ENCODE data around the gene PRR23E. TPM values are rescaled to one million over a fixed set of nuclear protein-coding genes. Genes with fewer than 3 reads are reported as not detected.

The PRR23E gene
- total RNA-seq, 1 donor from 2014 or later = not detected

- TF ChIP-seq, protein P1, sequence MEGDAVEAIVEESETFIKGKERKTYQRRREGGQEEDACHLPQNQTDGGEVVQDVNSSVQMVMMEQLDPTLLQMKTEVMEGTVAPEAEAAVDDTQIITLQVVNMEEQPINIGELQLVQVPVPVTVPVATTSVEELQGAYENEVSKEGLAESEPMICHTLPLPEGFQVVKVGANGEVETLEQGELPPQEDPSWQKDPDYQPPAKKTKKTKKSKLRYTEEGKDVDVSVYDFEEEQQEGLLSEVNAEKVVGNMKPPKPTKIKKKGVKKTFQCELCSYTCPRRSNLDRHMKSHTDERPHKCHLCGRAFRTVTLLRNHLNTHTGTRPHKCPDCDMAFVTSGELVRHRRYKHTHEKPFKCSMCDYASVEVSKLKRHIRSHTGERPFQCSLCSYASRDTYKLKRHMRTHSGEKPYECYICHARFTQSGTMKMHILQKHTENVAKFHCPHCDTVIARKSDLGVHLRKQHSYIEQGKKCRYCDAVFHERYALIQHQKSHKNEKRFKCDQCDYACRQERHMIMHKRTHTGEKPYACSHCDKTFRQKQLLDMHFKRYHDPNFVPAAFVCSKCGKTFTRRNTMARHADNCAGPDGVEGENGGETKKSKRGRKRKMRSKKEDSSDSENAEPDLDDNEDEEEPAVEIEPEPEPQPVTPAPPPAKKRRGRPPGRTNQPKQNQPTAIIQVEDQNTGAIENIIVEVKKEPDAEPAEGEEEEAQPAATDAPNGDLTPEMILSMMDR (IDR thresholded peaks at IDR 0.05; ENCODE audit: partially characterized antibody, unreplicated experiment) = no peak
- peaks cover 5% of the 10 kb centered on the region for H3K36me3 Mint-ChIP-seq (ENCODE audit: unreplicated experiment)
- DNase-seq = no peak
- no peak overlapping the region for H3K4me3 Mint-ChIP-seq (ENCODE audit: unreplicated experiment)
- H3K27ac Mint-ChIP-seq (ENCODE audit: unreplicated experiment) = no peak overlapping the region
- H3K9me3 Mint-ChIP-seq (ENCODE audit: unreplicated experiment) = peaks cover 1% of the 10 kb centered on the region
- peaks cover 3% of the 10 kb centered on the region for H3K27me3 Mint-ChIP-seq (ENCODE audit: unreplicated experiment)
- H3K4me1 Mint-ChIP-seq (ENCODE audit: low read depth, unreplicated experiment) = no peaks in the 10 kb centered on the region
Observed at GRCh38 chr3:127149621-127150310, 43.2 kb upstream of the PRR23E start.

GRCh38 chr3:127150513-127151250, 42.2 kb upstream of the PRR23E start:
- H3K4me1 Mint-ChIP-seq (ENCODE audit: low read depth, unreplicated experiment) = no peaks in the 10 kb centered on the region
- peaks cover 3% of the 10 kb centered on the region for H3K27me3 Mint-ChIP-seq (ENCODE audit: unreplicated experiment)
- DNase-seq = no peak
- no peak overlapping the region for H3K4me3 Mint-ChIP-seq (ENCODE audit: unreplicated experiment)
- TF ChIP-seq, protein P1 (IDR thresholded peaks at IDR 0.05; ENCODE audit: partially characterized antibody, unreplicated experiment) = no peak
- peaks cover 4% of the 10 kb centered on the region for H3K36me3 Mint-ChIP-seq (ENCODE audit: unreplicated experiment)
- peaks cover 1% of the 10 kb centered on the region for H3K9me3 Mint-ChIP-seq (ENCODE audit: unreplicated experiment)
- H3K27ac Mint-ChIP-seq (ENCODE audit: unreplicated experiment) = no peak overlapping the region

DNA sequence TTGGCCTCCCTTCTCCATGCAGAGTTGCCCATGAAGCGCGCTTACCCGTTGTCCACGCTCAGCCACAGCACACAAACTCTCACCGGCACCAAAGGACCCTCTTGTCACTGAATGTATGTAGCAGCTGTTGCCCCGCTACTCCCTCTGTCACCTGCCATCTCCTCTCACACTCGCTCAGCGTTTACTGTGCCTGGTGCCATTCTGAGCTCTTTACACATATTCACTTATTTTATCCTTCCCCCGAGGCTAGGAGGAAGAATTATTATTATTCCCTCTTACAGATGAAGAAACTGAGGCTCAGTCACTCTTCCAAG, 41.7 kb upstream of the PRR23E start:
- Mint-ChIP-seq H3K4me1 (ENCODE audit: low read depth, unreplicated experiment) (no peaks in the 10 kb centered on the region), H3K27me3 (ENCODE audit: unreplicated experiment) (no peaks in the 10 kb centered on the region), H3K4me3 (ENCODE audit: unreplicated experiment) (no peak overlapping the region), H3K27ac (ENCODE audit: unreplicated experiment) (no peak overlapping the region), H3K36me3 (ENCODE audit: unreplicated experiment) (no peaks in the 10 kb centered on the region), H3K9me3 (ENCODE audit: unreplicated experiment) (no peaks in the 10 kb centered on the region)
- TF ChIP-seq, protein P1 (IDR thresholded peaks at IDR 0.05; ENCODE audit: partially characterized antibody, unreplicated experiment) = no peak
- DNase-seq = no peak

GRCh38 chr3:127151992-127152650, 40.8 kb upstream of the PRR23E start:
- Mint-ChIP-seq H3K36me3 (ENCODE audit: unreplicated experiment) (no peaks in the 10 kb centered on the region), H3K4me1 (ENCODE audit: low read depth, unreplicated experiment) (peaks cover 4% of the 10 kb centered on the region), H3K27ac (ENCODE audit: unreplicated experiment) (no peak overlapping the region), H3K27me3 (ENCODE audit: unreplicated experiment) (peaks cover 1% of the 10 kb centered on the region), H3K4me3 (ENCODE audit: unreplicated experiment) (no peak overlapping the region), H3K9me3 (ENCODE audit: unreplicated experiment) (no peaks in the 10 kb centered on the region)
- no peak for DNase-seq
- TF ChIP-seq, protein P1 (IDR thresholded peaks at IDR 0.05; ENCODE audit: partially characterized antibody, unreplicated experiment) = no peak
